ENCODE results near the gene CAPN11.

DNA sequence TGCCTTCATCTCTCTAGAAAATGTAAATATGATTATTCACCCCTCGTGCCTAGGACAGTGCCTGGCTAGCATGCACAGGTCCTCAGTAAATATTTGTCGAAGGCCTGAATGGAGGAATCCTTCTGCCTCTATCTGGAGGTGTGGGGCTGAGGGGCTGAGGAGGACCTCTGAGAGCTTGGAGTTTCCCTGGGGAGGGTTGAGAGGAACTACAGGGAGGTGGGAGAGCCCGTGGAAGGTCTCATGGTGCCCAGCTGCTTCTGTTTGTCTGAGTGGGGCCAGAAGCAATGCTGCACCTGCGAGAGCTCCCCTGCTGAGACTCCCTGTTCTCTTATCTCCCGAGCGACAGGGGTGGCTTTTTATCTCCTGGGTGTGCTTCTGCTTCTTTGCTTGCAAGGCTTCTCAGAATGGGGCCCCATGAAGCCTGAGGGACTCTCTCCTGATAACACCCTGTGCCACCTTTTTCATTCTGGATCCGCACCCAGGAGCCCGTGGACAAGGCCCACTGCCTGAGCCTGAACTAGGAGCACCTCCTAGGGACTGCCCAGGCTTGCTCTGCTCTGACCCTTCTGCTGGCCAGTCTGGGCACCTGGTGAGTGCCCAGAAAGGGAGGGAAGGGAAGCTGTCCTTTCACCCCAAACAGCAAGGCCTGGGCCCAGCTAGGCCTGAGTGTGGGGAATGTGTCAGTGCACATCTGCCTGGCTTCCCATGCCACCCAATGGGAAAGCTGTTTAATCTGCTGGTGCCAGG lies 67.1 kb downstream of the CAPN11 start:
- TF ChIP-seq, protein P1, sequence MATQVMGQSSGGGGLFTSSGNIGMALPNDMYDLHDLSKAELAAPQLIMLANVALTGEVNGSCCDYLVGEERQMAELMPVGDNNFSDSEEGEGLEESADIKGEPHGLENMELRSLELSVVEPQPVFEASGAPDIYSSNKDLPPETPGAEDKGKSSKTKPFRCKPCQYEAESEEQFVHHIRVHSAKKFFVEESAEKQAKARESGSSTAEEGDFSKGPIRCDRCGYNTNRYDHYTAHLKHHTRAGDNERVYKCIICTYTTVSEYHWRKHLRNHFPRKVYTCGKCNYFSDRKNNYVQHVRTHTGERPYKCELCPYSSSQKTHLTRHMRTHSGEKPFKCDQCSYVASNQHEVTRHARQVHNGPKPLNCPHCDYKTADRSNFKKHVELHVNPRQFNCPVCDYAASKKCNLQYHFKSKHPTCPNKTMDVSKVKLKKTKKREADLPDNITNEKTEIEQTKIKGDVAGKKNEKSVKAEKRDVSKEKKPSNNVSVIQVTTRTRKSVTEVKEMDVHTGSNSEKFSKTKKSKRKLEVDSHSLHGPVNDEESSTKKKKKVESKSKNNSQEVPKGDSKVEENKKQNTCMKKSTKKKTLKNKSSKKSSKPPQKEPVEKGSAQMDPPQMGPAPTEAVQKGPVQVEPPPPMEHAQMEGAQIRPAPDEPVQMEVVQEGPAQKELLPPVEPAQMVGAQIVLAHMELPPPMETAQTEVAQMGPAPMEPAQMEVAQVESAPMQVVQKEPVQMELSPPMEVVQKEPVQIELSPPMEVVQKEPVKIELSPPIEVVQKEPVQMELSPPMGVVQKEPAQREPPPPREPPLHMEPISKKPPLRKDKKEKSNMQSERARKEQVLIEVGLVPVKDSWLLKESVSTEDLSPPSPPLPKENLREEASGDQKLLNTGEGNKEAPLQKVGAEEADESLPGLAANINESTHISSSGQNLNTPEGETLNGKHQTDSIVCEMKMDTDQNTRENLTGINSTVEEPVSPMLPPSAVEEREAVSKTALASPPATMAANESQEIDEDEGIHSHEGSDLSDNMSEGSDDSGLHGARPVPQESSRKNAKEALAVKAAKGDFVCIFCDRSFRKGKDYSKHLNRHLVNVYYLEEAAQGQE (IDR thresholded peaks at IDR 0.05; ENCODE audit: insufficient replicate concordance, low read depth): no peak
- TF ChIP-seq, protein P2, sequence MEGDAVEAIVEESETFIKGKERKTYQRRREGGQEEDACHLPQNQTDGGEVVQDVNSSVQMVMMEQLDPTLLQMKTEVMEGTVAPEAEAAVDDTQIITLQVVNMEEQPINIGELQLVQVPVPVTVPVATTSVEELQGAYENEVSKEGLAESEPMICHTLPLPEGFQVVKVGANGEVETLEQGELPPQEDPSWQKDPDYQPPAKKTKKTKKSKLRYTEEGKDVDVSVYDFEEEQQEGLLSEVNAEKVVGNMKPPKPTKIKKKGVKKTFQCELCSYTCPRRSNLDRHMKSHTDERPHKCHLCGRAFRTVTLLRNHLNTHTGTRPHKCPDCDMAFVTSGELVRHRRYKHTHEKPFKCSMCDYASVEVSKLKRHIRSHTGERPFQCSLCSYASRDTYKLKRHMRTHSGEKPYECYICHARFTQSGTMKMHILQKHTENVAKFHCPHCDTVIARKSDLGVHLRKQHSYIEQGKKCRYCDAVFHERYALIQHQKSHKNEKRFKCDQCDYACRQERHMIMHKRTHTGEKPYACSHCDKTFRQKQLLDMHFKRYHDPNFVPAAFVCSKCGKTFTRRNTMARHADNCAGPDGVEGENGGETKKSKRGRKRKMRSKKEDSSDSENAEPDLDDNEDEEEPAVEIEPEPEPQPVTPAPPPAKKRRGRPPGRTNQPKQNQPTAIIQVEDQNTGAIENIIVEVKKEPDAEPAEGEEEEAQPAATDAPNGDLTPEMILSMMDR (IDR thresholded peaks at IDR 0.05; ENCODE audit: insufficient read depth, low read length): no peak
- TF ChIP-seq GABPA (IDR thresholded peaks at IDR 0.05; ENCODE audit: low read depth) (no peak), SPI1 (IDR thresholded peaks at IDR 0.05; ENCODE audit: borderline replicate concordance, low read depth) (no peak)

Data from HL-60 (cell line).